Transverse colon (tissue), 3 donors: Measurements from ENCODE around the gene CAPN5.

Experiments used
- POLR2A ChIP-seq: fragments of 450-650 bp; IDR thresholded peaks from one replicate; pipeline ENCODE4 v1.6.1; 2016; ENCODE audit warnings: antibody characterized with exemption, mild to moderate bottlenecking, moderate library complexity
- POLR2AphosphoS5 ChIP-seq, 3 donors: sonication (generic); formaldehyde crosslinking; IDR thresholded peaks; one replicate each; pipeline ENCODE4 v1.6.1; 2016; ENCODE audit warnings: antibody characterized with exemption in 3 of 3

GRCh38 chr11:77029829-77030228 lies 36.9 kb upstream of the CAPN5 start:
- TF ChIP-seq POLR2A (peak; percentile 48), POLR2AphosphoS5 (IDR thresholded peaks at IDR 0.05) (peak; percentile 7 to 63 (median 38))
